Thymus (tissue), 2 donors: ENCODE results near the gene OR2A25. TPM values are rescaled to one million over a fixed set of nuclear protein-coding genes. Genes with fewer than 3 reads are reported as not detected.

Experiments used
- polyA plus RNA-seq: library from polyadenylated mRNA; stranded (reverse); fragments of 200-250 nt; gene quantifications from one replicate; pipeline ENCODE4 v1.2.3, GENCODE V29; 2013
- total RNA-seq: library from RNA; stranded (reverse); fragments of 120-200 nt; gene quantifications from one replicate; pipeline ENCODE4 v1.2.4, GENCODE V29; 2013
- donor health status: healthy.

The OR2A25 gene
- total and polyA plus RNA-seq, 2 donors: 0.05 TPM; not detected in 1

Other genes with a start within 250 kb of the OR2A25 start
- 18.2 TPM for gene TCAF1, start 167.6 kb upstream of the OR2A25 start, total RNA-seq
- 13.6 TPM for gene TCAF1, start 167.6 kb upstream of the OR2A25 start, polyA plus RNA-seq
- not detected for gene OR2F2, start 134.6 kb upstream of the OR2A25 start, total RNA-seq
- gene OR2F2, start 134.6 kb upstream of the OR2A25 start, polyA plus RNA-seq: not detected
- gene OR2F1, start 115.0 kb upstream of the OR2A25 start, total RNA-seq: not detected
- not detected for gene OR2F1, start 115.0 kb upstream of the OR2A25 start, polyA plus RNA-seq
- gene OR6B1, start 69.5 kb upstream of the OR2A25 start, total RNA-seq: not detected
- gene OR6B1, start 69.5 kb upstream of the OR2A25 start, polyA plus RNA-seq: not detected
- gene OR2A5, start 20.9 kb upstream of the OR2A25 start, total RNA-seq: not detected
- 0.02 TPM for gene OR2A5, start 20.9 kb upstream of the OR2A25 start, polyA plus RNA-seq
- not detected for gene OR2A12, start 16.5 kb downstream of the OR2A25 start, total RNA-seq
- gene OR2A12, start 16.5 kb downstream of the OR2A25 start, polyA plus RNA-seq: not detected
- gene OR2A2, start 39.8 kb downstream of the OR2A25 start, total RNA-seq: not detected
- not detected for gene OR2A2, start 39.8 kb downstream of the OR2A25 start, polyA plus RNA-seq
- gene OR2A14, start 53.4 kb downstream of the OR2A25 start, total RNA-seq: not detected
- not detected for gene OR2A14, start 53.4 kb downstream of the OR2A25 start, polyA plus RNA-seq
- gene CTAGE4, start 113.7 kb downstream of the OR2A25 start, total RNA-seq: 0.28 TPM
- 0.62 TPM for gene CTAGE4, start 113.7 kb downstream of the OR2A25 start, polyA plus RNA-seq
- 1.3 TPM for gene ARHGEF35, start 126.0 kb downstream of the OR2A25 start, total RNA-seq
- 8.3 TPM for gene ARHGEF35, start 126.0 kb downstream of the OR2A25 start, polyA plus RNA-seq
- not detected for gene OR2A42, start 169.8 kb downstream of the OR2A25 start, total RNA-seq
- gene OR2A42, start 169.8 kb downstream of the OR2A25 start, polyA plus RNA-seq: 0.02 TPM
- gene OR2A7, start 195.0 kb downstream of the OR2A25 start, total RNA-seq: 0.24 TPM
- gene OR2A7, start 195.0 kb downstream of the OR2A25 start, polyA plus RNA-seq: 1.4 TPM
- gene CTAGE8, start 199.5 kb downstream of the OR2A25 start, total RNA-seq: 0.52 TPM
- 3.1 TPM for gene CTAGE8, start 199.5 kb downstream of the OR2A25 start, polyA plus RNA-seq
- gene OR2A1, start 242.6 kb downstream of the OR2A25 start, total RNA-seq: under 0.01 TPM
- gene OR2A1, start 242.6 kb downstream of the OR2A25 start, polyA plus RNA-seq: 0.07 TPM